Type B pancreatic cell (in vitro differentiated cells): ENCODE data around the gene CPN2. TPM values are rescaled to one million over a fixed set of nuclear protein-coding genes. Genes with fewer than 3 reads are reported as not detected.

Experiments used
- DNase-seq: peaks from one replicate; pipeline ENCODE4 v3.0.0; 2021; ENCODE audit warnings: mixed read lengths; ENCODE audit not compliant: unreplicated experiment; ENCODE audit errors: extremely low spot score
- H3K27ac Mint-ChIP-seq: 2 replicates; pipeline ENCODE4 v1.8.0; 2021; ENCODE audit warnings: mild to moderate bottlenecking, mixed read lengths
- H3K27me3 Mint-ChIP-seq: 2 replicates; pipeline ENCODE4 v1.8.0; 2021; ENCODE audit warnings: mixed read lengths
- H3K36me3 Mint-ChIP-seq: 2 replicates; pipeline ENCODE4 v1.8.0; 2021; ENCODE audit warnings: mixed read lengths
- H3K4me1 Mint-ChIP-seq: one replicate; pipeline ENCODE4 v1.8.0; 2021; ENCODE audit warnings: mixed read lengths; ENCODE audit not compliant: unreplicated experiment
- H3K4me3 Mint-ChIP-seq: 2 replicates; pipeline ENCODE4 v1.8.0; 2021; ENCODE audit warnings: mild to moderate bottlenecking, mixed read lengths
- H3K9me3 Mint-ChIP-seq: 2 replicates; pipeline ENCODE4 v1.8.0; 2021; ENCODE audit warnings: mixed read lengths
- CTCF ChIP-seq: fragments of 200-600 bp; sonication (generic); conservative IDR thresholded peaks from 2 replicates; pipeline ENCODE4 v1.5.0; 2021; ENCODE audit warnings: antibody characterized with exemption, mild to moderate bottlenecking
- total RNA-seq: library from RNA; stranded (reverse); gene quantifications from 2 replicates; pipeline ENCODE4 v1.2.1, GENCODE V29; 2021; ENCODE audit warnings: low replicate concordance

CPN2 gene
- total RNA-seq, 1 donor from 2014 or later: not detected

DNA sequence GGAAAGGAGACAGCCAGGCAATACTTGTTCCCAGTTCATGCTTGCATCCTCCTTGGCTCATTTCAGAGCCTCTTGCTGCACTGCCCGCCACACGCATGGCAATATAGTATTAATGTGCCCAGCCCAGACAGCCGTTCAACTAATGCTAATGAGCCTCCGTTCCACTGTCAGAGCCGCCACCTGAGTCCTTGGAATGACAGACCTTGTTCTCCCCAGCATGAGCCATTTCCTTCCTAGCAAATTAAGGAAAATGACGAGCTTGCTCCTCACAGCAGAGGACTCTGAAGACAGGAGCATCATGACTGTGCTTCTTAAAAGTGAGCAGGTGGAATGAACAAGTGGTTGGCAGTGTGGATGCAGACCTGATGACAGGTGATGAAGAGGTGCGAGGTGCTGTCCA is 29.2 kb upstream of the CPN2 start:
- TF ChIP-seq CTCF: no peak
- Mint-ChIP-seq H3K4me1 (peaks cover 15% of the 10 kb centered on the region), H3K9me3 (no peaks in the 10 kb centered on the region), H3K4me3 (no peak overlapping the region), H3K27ac (no peak overlapping the region), H3K36me3 (no peaks in the 10 kb centered on the region), H3K27me3 (peaks cover 10% of the 10 kb centered on the region)
- no peak for DNase-seq

- DNase-seq: no peak
- no peak for TF ChIP-seq CTCF
- H3K36me3 Mint-ChIP-seq: no peaks in the 10 kb centered on the region
- H3K27ac Mint-ChIP-seq: no peak overlapping the region
- H3K4me1 Mint-ChIP-seq: peaks cover 15% of the 10 kb centered on the region
- H3K9me3 Mint-ChIP-seq: no peaks in the 10 kb centered on the region
- H3K4me3 Mint-ChIP-seq: no peak overlapping the region
- peaks cover 13% of the 10 kb centered on the region for H3K27me3 Mint-ChIP-seq
Observed at GRCh38 chr3:194379651-194380050, 28.5 kb upstream of the CPN2 start.

DNA sequence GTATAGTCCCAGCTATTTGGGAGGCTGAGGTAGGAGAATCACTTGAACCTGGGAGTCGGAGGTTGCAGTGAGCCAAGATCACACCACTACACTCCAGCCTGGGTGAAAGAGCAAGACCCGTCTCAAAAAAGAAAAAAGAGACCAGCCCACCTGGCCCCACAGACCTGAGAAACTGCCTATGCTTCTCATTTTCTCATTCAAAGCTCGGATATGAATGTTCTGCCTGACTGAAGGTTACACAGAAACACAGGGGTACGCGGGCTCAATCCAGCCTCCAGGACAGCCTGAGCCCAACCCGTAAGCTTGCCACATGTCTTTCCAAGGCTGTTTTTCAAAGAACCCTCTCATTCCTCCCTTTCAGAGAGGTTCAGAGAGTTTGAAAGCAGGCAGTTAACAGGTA is 28.1 kb upstream of the CPN2 start:
- Mint-ChIP-seq H3K36me3 (no peaks in the 10 kb centered on the region), H3K27ac (no peak overlapping the region), H3K4me1 (peaks cover 15% of the 10 kb centered on the region), H3K27me3 (peaks cover 13% of the 10 kb centered on the region), H3K4me3 (no peak overlapping the region), H3K9me3 (no peaks in the 10 kb centered on the region)
- DNase-seq: no peak
- no peak for TF ChIP-seq CTCF

- no peak for TF ChIP-seq CTCF
- Mint-ChIP-seq H3K27ac (no peak overlapping the region), H3K4me1 (peaks cover 14% of the 10 kb centered on the region), H3K4me3 (no peak overlapping the region), H3K36me3 (no peaks in the 10 kb centered on the region), H3K27me3 (peaks cover 13% of the 10 kb centered on the region), H3K9me3 (no peaks in the 10 kb centered on the region)
- no peak for DNase-seq
Observed at GRCh38 chr3:194377708-194378107, 26.6 kb upstream of the CPN2 start.

- Mint-ChIP-seq H3K9me3 (no peaks in the 10 kb centered on the region), H3K4me3 (no peak overlapping the region), H3K27me3 (peaks cover 13% of the 10 kb centered on the region), H3K36me3 (no peaks in the 10 kb centered on the region), H3K27ac (no peak overlapping the region), H3K4me1 (peaks cover 10% of the 10 kb centered on the region)
- DNase-seq: no peak
- no peak for TF ChIP-seq CTCF
Observed at GRCh38 chr3:194376241-194376560, 25.1 kb upstream of the CPN2 start.
